HG02678 (cell line): Measurements from ENCODE around the gene SLC6A5.
A peak's percentile ranks its signal among the peaks of the same experiment; 100 is the strongest.

Experiments
- ATAC-seq: cut with Tn5 transposase; IDR thresholded peaks from one replicate; pipeline ENCODE4 v1.9.1; 2021; ENCODE audit warnings: mild to moderate bottlenecking, moderate library complexity; ENCODE audit not compliant: unreplicated experiment

The SLC6A5 gene

DNA sequence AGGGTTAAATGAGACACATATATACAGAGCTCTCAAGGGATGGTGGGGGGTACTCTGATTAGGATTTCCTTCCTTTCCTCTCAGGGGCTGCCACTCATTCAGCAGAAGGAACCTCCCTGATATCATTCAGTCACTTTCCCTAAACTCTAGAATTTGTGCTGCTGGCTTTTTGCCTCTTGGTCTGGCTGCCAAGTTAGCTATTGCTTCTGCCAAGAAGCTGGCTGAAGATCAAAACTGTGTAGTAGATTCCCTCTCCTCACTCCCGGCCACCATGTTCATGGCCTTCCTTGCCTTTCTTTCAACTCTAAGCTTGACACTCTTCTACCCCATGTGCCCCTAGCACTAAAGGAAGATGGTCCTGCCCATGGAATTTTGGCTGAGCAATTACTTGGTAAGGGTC is 18.7 kb downstream of the SLC6A5 start:
- no peak for ATAC-seq

DNA sequence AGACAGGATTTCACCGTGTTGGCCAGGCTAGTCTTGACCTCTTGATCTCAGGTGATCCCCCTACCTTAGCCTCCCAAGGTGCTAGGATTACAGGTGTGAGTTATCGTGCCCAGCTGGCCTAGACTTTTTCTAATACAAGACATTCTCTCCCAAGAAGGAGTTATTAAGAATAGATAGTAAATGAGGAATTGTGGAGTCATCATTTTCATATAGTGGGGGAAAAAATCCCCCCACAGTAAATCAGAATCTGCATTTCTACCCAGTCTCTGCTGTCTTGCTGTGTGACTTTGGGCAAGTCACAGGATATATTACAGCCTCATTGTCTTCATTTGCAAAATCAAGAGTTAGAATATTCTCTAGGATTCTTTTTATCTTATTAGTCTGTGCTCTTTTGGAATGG is 21.6 kb downstream of the SLC6A5 start:
- ATAC-seq = no peak

DNA sequence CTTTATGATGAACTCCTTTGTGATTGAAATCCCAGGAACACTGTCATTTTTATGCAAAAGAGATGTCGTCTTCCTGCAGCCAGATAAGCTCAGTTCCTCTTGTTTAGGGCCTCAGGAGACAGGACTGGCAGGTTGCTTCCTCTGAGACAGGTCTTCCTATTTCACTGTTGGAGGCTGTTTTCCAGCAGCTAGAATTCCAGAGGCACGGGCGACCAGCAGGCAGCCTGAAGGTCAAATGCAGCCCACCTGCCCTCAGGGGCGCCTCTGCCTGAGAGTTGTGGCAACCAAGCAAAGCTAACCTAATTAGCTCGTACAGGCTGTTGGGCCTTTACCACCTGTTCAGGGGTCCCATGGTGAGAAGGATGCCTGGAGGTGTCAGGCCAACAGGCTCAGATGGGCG is 22.3 kb downstream of the SLC6A5 start:
- ATAC-seq = no peak

DNA sequence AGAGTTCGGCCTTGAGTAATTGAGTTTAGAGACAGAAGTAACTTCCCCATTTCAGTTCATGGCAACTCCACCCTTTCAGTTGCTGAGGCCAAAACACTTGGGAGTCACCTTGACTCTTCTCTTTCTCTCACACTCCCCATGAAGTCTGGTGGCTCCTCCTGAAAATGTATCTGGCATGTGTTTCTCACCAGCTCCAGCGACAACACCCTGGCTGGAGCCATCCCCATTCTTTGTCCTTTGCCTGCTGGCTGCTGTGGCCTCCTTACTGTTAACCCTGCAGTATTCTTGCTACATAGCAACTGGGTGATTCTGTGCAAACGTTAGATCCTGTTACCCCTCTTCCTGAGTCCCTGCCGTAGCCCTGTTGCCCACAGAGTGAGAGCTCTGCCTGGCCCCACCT is 23.8 kb downstream of the SLC6A5 start:
- no peak for ATAC-seq

DNA sequence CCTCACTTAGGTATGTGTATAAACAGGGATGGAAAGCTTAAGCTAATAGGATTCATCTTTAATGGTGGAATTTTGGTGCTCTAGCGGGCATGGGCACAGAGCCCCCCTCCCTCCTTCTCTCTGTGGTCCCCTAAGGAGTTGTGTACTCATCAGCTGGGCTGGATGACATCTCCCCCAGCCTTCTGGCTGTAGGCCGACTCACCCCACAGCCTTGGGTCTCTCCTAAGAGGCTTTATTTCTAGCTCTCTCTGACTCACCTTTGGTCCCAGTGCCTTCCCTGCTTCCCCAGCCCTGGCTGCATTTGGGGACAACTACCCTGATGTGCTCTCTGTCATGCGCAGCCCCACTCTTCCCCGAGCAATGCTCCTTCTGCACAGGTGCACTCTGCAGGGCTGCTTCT is 26.9 kb downstream of the SLC6A5 start:
- ATAC-seq = no peak

DNA sequence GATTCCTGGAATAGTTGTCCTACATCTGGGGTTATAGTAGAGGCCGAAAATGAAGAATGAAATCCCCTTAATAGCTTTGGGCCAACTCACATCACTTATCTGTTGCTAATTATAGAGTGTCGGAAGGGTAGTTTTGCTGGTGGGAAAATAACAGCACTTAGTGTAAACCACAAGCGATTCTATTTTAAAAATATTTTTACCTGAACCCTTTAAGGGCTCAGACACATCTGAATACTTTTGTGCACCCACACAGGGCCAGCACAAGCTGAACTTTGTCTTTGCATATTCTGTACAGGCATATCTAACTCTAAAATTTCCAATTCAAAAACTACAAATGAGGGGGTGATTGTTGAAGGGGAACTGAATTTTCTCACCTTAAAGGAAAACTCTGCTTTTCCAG is 27.6 kb downstream of the SLC6A5 start:
- no peak for ATAC-seq

DNA sequence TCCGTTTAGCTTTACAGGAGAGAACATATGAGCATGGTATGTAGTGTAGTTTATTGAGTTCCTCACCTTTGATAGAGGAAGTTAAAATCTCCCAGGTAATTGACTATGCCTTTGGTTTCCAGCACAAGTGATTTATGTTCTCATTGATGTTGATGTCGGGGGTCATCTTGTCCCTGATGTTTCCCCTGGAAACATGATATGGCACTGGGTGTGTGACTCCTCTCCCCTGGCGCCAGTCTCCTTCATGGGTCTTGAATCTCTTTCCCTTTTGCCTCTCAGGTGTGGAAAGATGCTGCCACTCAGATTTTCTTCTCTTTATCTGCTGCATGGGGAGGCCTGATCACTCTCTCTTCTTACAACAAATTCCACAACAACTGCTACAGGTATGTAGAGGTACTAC is 28.3 kb downstream of the SLC6A5 start:
- no peak for ATAC-seq

DNA sequence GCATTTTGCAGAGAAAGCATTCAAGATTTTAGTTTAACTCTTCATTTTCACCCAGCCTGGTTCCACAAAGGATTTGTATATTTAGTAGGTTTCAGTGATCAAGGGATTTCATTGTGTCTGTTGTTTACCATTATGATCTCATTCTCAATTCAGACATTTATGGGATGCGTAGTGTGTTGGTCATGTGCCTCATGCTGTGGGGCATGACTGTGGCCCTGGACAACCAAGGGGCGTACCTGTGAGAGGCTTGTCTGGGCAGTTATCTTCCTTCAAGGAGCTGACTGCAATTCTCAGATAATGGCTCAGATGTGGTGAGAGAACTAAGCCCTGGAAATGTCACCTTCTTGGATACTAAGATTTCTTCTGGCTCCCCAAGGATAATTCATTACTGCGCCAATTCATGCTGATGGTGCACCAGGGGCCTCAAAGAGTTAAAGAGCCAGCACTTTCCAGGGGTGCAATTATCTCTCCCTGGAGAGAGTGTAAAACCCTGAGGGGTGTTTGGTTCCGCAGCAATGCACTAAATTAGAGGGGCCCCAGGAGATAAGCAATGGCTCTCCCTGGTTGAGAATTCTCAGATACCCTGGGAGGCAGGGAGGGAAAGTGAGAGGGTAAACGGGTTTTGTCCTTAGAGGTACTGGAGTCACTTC is 32.2 kb downstream of the SLC6A5 start:
- no peak for ATAC-seq

DNA sequence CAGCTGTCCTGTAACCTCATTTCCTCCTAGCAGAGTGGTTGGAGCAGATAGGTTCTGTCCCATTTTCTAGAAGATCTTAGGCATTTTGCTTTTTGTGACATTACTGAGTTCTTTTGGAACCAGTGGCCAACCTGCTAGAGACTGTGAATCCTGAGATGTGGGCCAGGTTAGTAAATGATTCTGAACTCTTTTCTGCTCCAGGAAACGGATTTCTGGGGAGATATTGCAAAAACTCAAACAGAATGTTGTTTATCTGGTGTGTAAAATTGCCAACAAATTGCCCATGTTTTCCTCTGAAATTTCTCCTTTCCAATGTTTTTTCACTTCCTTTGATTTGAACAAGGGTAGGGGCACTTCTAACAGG is 32.7 kb downstream of the SLC6A5 start:
- ATAC-seq = no peak

DNA sequence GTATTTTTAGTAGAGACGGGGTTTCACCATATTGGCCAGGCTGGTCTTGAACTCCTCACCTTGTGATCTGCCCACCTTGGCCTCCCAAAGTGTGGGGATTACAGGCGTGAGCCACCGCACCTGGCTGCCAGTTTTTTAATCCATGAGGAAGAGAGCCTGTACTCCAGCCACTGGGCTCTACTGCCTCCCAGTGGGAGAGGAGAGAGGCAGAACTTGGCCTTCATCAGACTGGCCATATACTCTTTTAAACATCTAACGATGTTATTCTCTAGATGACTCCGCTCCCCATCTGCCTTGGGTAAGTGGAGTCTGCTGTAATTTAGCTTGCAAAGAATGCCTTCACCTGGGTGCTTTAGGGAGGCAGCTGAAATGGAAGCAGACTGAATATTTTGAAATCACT is 34.6 kb downstream of the SLC6A5 start:
- ATAC-seq = no peak

DNA sequence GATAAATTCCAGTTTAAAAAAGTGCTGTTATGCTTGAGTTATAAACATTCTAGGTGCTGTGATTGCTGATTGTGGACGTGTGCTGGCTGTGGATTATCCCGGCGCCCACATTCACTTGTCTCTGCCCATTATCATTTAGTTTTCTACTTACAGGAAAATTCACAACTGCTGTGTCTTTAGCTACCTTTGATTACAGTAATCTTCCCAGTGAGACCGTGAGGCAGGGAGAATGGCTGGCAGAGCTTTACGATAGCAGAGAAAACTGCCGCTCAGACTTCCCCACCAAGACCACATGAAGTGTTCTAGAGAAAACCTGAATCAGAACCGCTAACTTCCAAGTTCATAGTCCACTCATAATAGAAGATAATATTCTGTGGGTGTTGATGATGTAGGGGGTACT is 35.4 kb downstream of the SLC6A5 start:
- ATAC-seq = no peak

DNA sequence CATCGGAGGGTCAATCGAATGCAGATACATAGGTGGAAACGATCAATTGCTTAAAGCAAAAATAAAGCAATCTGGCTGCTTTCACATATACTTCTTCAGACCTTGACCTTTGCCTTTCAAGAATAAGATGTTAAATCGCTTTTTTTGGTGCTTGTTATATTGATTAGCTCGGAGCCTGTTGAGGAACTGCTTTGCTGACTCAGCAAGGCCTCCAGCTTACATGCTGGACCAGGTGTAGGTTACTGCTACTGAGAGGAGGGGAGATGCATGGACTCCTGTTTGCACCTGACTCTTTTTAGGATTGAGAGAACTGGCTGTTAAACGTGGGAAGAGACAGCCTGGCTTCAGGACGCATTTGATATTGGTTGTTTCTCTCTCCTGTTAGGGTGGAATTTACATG is 38.7 kb downstream of the SLC6A5 start:
- no peak for ATAC-seq

DNA sequence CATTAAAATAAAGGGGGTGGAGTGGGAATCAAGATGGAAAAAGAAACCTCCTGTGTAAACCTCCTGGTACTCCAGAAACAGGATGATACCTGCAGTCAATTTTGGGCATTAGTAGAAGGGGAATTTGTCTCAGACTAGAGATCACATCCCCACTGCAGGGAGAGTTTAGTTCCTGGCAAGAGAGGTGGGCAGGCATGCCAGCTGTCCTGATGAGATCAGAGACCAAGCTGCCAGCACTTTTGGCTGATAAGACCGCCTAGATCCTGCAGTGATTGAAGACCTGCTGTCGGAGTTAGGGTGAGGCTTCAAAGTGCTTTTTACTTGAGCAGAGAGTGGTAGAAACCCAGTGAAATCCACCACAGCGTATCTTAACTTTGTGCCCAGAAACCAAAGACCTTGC is 40.3 kb downstream of the SLC6A5 start:
- ATAC-seq = no peak

DNA sequence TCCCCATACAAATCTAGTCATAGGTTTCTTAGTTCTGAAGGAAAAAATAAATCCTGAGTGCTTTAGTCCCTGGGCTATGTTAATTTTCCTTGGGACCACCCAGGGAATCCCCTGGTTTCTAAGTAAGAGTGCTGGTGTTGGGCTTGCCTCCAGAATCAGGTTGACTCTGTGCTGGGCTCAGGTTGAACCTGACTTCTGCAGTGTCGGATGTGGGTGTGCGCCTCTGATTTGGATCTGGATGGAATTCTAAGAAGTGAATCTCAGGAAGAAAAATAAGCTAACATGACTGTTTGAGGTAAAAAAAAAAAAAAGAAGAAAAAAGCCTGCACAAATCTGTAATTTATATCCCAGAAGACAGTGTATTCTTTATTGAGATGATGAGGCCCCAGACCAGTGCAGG is 41.0 kb downstream of the SLC6A5 start:
- ATAC-seq = no peak

DNA sequence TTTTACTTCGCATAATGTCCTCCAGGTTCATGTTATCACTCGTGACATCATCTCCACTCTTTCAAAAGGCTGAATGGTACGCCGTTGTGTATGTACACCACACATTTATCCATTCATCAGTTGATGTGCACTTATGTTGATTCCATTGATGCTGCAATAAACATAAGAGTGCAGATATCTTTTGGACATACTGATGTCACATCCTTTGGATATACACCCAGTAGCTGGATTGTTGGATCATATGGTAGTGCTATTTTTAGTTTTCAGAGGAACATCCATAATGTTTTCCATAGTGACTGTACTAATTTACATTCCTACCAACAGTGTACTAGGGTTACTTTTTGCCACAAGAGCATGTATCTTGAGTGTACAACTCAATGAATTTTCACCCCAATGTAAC is 45.0 kb downstream of the SLC6A5 start:
- no peak for ATAC-seq

DNA sequence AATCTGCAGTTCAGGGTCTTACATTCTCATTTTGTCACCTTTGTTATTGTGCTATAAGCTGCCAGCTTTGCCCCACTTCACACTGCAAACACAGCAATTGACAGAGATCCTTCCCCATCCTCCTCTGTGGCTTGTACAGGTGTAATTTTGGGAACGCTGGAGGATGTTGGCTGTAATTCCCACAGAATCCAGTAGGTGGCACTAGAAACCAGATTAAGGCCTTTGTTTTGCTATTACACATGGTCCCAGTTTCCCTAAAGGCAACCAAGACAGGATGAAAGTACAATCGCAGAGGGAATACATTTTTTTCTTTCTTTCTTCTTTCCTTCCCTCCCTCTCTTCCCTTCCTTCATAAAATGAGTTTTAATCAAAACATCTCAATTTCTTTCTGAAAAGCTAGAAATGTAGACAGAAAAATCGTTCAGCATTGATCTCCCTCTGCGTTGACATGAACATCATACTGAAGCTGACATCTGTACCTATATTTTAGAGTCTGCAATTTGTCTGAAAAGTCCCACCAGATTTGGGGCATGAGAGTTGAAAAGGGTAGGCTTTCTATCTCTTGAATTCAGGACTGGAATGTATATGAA is 48.7 kb downstream of the SLC6A5 start:
- peak; percentile 81 for ATAC-seq

DNA sequence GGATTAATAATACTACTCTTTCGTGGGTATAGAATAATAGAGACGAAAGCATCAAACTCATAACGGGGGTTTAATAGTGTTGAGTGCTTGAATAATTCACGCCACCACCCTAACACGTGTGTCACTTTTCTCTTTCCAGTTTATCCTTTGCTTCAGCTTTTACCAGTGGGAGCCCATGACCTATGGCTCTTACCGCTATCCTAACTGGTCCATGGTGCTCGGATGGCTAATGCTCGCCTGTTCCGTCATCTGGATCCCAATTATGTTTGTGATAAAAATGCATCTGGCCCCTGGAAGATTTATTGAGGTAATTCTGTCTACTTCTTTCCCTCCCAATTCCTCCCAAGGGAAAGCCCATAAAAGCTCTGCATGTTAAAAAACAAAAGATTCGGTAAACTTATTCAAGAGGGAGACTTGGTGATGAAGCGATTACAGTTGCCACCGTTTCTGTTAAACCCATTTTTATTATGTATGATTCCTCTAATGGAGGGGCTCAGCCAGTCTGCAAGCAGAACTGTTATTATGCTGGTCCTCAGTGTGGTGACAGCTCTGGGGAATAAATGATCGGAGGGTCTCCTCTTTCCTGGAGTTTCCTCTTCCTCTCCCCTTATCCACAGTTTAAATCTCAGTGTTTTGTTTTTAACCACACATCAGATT is 52.9 kb downstream of the SLC6A5 start:
- no peak for ATAC-seq

DNA sequence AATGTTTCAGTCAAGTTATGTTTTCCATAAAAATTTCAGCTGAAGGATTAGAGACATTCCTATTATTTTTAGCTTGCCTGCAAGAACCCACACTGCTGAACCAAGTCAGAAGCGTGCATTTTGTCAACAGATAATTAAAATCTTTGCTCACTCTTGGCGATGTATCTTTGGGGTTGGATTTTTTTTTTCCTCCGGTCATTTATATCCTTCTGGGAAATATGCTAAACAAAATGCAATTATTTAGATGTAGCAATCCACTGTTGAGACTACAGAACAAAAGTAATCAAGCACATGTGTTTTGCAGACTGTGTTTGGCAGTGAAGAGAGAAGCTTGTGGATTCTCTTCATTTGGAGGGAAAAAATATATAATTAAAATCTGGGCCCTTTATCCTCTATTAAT is 54.6 kb downstream of the SLC6A5 start:
- ATAC-seq = no peak

DNA sequence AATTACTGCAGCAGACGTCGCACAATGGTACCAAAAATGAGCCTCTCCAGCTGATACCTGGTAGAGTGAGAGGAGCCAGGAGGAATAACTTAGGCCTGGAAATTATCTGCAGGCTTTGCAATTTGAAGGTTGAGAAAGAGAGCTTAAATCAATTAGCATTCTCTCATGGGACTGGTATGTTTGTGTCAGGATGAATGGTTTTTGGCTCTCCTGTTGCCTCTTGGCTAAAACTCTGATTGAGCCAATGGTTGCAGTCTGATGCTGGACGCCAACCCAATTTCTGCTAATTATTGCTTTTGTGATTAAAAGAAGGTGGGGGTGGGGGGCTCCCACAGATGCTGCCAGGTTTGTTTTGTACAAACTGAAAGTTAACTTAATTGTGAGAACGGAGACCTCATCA is 57.5 kb downstream of the SLC6A5 start:
- ATAC-seq = no peak

DNA sequence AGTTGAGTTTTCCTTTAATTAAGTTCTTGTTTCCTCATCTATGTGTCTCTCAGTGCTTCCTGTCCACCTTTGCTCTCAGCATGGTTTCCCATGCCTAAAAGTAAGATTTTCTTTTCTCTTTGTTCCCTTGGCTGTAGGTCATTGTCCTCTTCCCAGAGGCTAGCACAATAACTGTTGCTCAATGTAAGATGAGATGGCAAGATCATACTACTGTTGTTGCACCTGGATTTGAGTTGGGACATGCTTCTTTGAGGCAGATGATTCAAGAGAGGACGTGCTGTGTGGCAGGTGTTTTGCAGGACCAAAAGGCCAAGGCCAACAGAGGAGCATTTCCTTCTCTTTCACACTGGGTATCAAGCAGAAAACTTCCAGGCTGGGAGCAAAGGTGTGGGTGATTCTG is 58.7 kb downstream of the SLC6A5 start:
- no peak for ATAC-seq

DNA sequence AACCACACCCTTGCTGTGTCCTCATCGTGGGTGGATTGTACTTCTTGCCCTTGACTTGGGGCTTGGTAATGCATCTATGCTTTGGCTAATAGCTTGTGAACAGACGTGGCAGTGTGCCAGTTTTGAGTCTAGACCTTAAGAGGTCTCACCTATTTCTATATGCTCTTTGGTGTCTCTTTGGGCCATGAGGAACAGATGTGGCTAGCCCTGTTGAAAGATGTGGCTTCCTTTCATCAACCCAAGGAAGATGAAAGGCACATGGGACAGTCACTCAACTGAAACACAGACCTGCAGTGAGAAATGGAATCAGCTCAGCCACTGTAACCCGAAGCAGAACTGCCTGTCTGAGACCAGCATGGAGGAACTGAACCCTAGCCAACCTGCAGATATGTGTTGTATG is 62.0 kb downstream of the SLC6A5 start:
- no peak for ATAC-seq

DNA sequence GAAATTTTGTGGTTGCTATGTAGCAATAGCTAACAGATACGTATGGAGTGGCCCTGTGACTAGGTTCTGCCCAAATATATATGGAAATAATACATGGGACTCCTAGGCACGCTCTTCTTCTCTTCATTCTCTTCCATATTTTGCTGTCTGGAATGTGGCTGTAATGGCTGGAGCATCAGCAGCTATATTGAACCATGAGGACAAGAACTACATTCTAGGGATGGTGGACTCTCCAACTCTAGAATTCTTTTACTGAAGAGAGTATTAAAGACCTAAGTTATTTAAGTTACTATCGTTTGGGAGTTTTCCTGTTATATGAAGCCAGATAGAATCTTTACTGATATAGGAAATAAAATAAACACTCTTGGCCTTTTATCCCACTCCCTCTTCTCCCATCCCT is 62.4 kb downstream of the SLC6A5 start:
- no peak for ATAC-seq
